ENCODE data around the gene BHLHA15.
A peak's percentile ranks its signal among the peaks of the same experiment; 100 is the strongest.

The BHLHA15 gene

GRCh38 chr7:98203261-98203963, 7.8 kb upstream of the BHLHA15 start:
- in situ Hi-C loops (cut with MboI; ENCODE audit: low pct_unique_long_range_greater_than_20kb, low sequenced_read_pairs, unreplicated experiment) = no loop called here
- no peak for TF ChIP-seq CTCF (IDR thresholded peaks at IDR 0.05; ENCODE audit: extremely low read depth, insufficient read depth, missing control alignments)
- peak; percentile 87 for DNase-seq (ENCODE audit: low spot score)

- in situ Hi-C loops (cut with MboI; ENCODE audit: low pct_unique_long_range_greater_than_20kb, low sequenced_read_pairs, unreplicated experiment) = no loop called here
- no peak for TF ChIP-seq CTCF (IDR thresholded peaks at IDR 0.05; ENCODE audit: extremely low read depth, insufficient read depth, missing control alignments)
- DNase-seq (ENCODE audit: low spot score) = no peak
Observed at GRCh38 chr7:98203964-98204605, 7.2 kb upstream of the BHLHA15 start.

- in situ Hi-C loops (cut with MboI; ENCODE audit: low pct_unique_long_range_greater_than_20kb, low sequenced_read_pairs, unreplicated experiment) = no loop called here
Observed at GRCh38 chr7:98204670-98205069, 6.6 kb upstream of the BHLHA15 start.

GRCh38 chr7:98205162-98205845, 5.9 kb upstream of the BHLHA15 start:
- DNase-seq (ENCODE audit: low spot score) = no peak
- in situ Hi-C loops (cut with MboI; ENCODE audit: low pct_unique_long_range_greater_than_20kb, low sequenced_read_pairs, unreplicated experiment) = no loop called here
- TF ChIP-seq CTCF (IDR thresholded peaks at IDR 0.05; ENCODE audit: extremely low read depth, insufficient read depth, missing control alignments) = no peak

More at GRCh38 chr7:98204670-98205069, 6.6 kb upstream of the BHLHA15 start:
- peak; percentile 5 for DNase-seq (ENCODE audit: low spot score)
- no peak for TF ChIP-seq CTCF (IDR thresholded peaks at IDR 0.05; ENCODE audit: extremely low read depth, insufficient read depth, missing control alignments)

- in situ Hi-C loops (cut with MboI; ENCODE audit: low pct_unique_long_range_greater_than_20kb, low sequenced_read_pairs, unreplicated experiment) = no loop called here
- no peak for DNase-seq (ENCODE audit: low spot score)
Observed at GRCh38 chr7:98206451-98207330, 4.5 kb upstream of the BHLHA15 start.

More at GRCh38 chr7:98206451-98207330, 4.5 kb upstream of the BHLHA15 start:
- TF ChIP-seq CTCF (IDR thresholded peaks at IDR 0.05; ENCODE audit: extremely low read depth, insufficient read depth, missing control alignments) = no peak
